Natural killer cell (primary cell): Measurements from ENCODE around the gene HLA-B. TPM values are rescaled to one million over a fixed set of nuclear protein-coding genes. Genes with fewer than 3 reads are reported as not detected.

Experiments used
- ATAC-seq, 3 donors: fragments of 150-1000 bp in 2 of 3; fragments of 200-7000 bp in 1 of 3; cut with Tn5 transposase; 1 replicate in 1 of 3; 2 replicates in 2 of 3; pipeline ENCODE4 v1.10.0; 2021; ENCODE audit warnings: mild to moderate bottlenecking in 2 of 3, moderate library complexity in 2 of 3
- DNase-seq, 2 donors: peaks; one replicate each; pipeline versions ENCODE4 v3.0.0 to v3.0.0-alpha.2; 2013 to 2021; ENCODE audit warnings: mixed read lengths in 1 of 2
- H3K27ac ChIP-seq: one replicate; pipeline ENCODE4 v1.5.1; 2013; ENCODE audit warnings: mild to moderate bottlenecking, low read length
- H3K27me3 ChIP-seq: one replicate; pipeline ENCODE4 v1.6.1; 2013; ENCODE audit warnings: low read length; ENCODE audit not compliant: control insufficient read depth, insufficient read depth
- H3K36me3 ChIP-seq: one replicate; pipeline ENCODE4 v1.6.1; 2013; ENCODE audit warnings: low read length; ENCODE audit not compliant: control insufficient read depth, insufficient read depth
- H3K4me1 ChIP-seq: one replicate; pipeline ENCODE4 v1.6.1; 2013; ENCODE audit warnings: low read length; ENCODE audit not compliant: control insufficient read depth, insufficient read depth
- H3K4me3 ChIP-seq: one replicate; pipeline ENCODE4 v1.5.1; 2013; ENCODE audit warnings: low read length
- H3K9me3 ChIP-seq: one replicate; pipeline ENCODE4 v1.6.1; 2013; ENCODE audit warnings: low read length; ENCODE audit not compliant: control insufficient read depth, insufficient read depth
- H3K27ac Mint-ChIP-seq, 2 donors: one replicate each; pipeline ENCODE4 v1.8.0; 2022; ENCODE audit warnings: mild to moderate bottlenecking in 2 of 2, mixed read lengths in 2 of 2, moderate library complexity in 1 of 2
- H3K27me3 Mint-ChIP-seq, 2 donors: one replicate each; pipeline ENCODE4 v1.8.0; 2022; ENCODE audit warnings: low read depth in 2 of 2, mixed read lengths in 2 of 2
- H3K36me3 Mint-ChIP-seq: one replicate; pipeline ENCODE4 v1.8.0; 2022; ENCODE audit warnings: mixed read lengths
- H3K4me1 Mint-ChIP-seq, 2 donors: one replicate each; pipeline ENCODE4 v1.8.0; 2022; ENCODE audit warnings: mixed read lengths in 2 of 2
- H3K4me3 Mint-ChIP-seq: one replicate; pipeline ENCODE4 v1.8.0; 2022; ENCODE audit warnings: mild to moderate bottlenecking, moderate library complexity, mixed read lengths
- H3K9me3 Mint-ChIP-seq, 2 donors: one replicate each; pipeline ENCODE4 v1.8.0; 2022; ENCODE audit warnings: mixed read lengths in 2 of 2
- CTCF ChIP-seq: fragments of 200-600 bp; IDR thresholded peaks from one replicate; pipeline ENCODE4 v1.8.0; 2022; ENCODE audit warnings: antibody characterized with exemption
- WGBS: methylation state at CpG from one replicate; pipeline ENCODE4 v1.1.7; 2013; ENCODE audit warnings: missing lambda C conversion rate; ENCODE audit not compliant: insufficient coverage; 5-methylcytosine and 5-hydroxymethylcytosine counted together
- intact Hi-C: fragments of 100-400 bp; cut with micrococcal nuclease; formaldehyde crosslinking; loops from one replicate; pipeline ENCODE4 v1.14.2; 2022
- total RNA-seq, 4 donors: library from RNA; stranded (reverse); fragments of 120-200 nt in 1 of 4; gene quantifications; one replicate each; pipeline versions ENCODE4 v1.2.3 to v1.2.4, GENCODE V29; 2013 to 2022

HLA-B gene
- total RNA-seq, 3 donors from 2014 or later (not counting 1 experiment from before 2014, with no cell fraction given) = 9,586 to 11,061 (median 11,048) TPM

- WGBS = 5% methylated on average over 27 of the region's 27 CpGs
- Histone ChIP-seq H3K4me1 (peaks cover 49% of the 10 kb centered on the region), H3K9me3 (no peaks in the 10 kb centered on the region), H3K36me3 (no peaks in the 10 kb centered on the region), H3K27me3 (no peaks in the 10 kb centered on the region), H3K4me3 (peak overlapping the region; percentile 61), H3K27ac (peak overlapping the region; percentile 55)
- ATAC-seq (peak in 2 of 3 donors; percentile 5 to 9), DNase-seq (peak in 1 of 2 donors; percentile 67)
- H3K27me3 Mint-ChIP-seq = no peaks in the 10 kb centered on the region
- H3K4me1 Mint-ChIP-seq = peaks cover 75 to 76% of the 10 kb centered on the region in 2 donors
- no peaks in the 10 kb centered on the region for H3K9me3 Mint-ChIP-seq
- intact Hi-C loops = loop anchor here (5.0 kb wide), 1 partner anchor 90 kb away; no protein-coding TSS in a partner anchor
- H3K27ac Mint-ChIP-seq = peak overlapping the region; percentile 85 to 96
- TF ChIP-seq CTCF = no peak
- peak overlapping the region; percentile 93 for H3K4me3 Mint-ChIP-seq
- H3K36me3 Mint-ChIP-seq = no peaks in the 10 kb centered on the region
Observed at GRCh38 chr6:31402324-31403282, 45.6 kb upstream of the HLA-B start.

- Histone ChIP-seq H3K4me1 (peaks cover 56% of the 10 kb centered on the region), H3K4me3 (peak overlapping the region; percentile 80), H3K27ac (peak overlapping the region; percentile 81), H3K9me3 (no peaks in the 10 kb centered on the region), H3K36me3 (no peaks in the 10 kb centered on the region), H3K27me3 (no peaks in the 10 kb centered on the region)
- Mint-ChIP-seq H3K27me3 (no peaks in the 10 kb centered on the region), H3K36me3 (no peaks in the 10 kb centered on the region), H3K4me1 (peaks cover 70 to 72% of the 10 kb centered on the region in 2 donors), H3K4me3 (peak overlapping the region; percentile 93), H3K27ac (peak overlapping the region; percentile 85 to 96), H3K9me3 (no peaks in the 10 kb centered on the region)
- ATAC-seq = no peak
- WGBS = 52% methylated on average over 4 of the region's 4 CpGs
- TF ChIP-seq CTCF = no peak
- intact Hi-C loops = loop anchor here (5.0 kb wide), 1 partner anchor 91 kb away; no protein-coding TSS in a partner anchor
- peak in 1 of 2 donors; percentile 43 for DNase-seq
Observed at GRCh38 chr6:31401403-31401802, 44.4 kb upstream of the HLA-B start.

GRCh38 chr6:31400467-31401289, 43.7 kb upstream of the HLA-B start:
- TF ChIP-seq CTCF = no peak
- no peaks in the 10 kb centered on the region for H3K27me3 ChIP-seq
- intact Hi-C loops = loop anchor here (5.0 kb wide), 1 partner anchor 92 kb away; no protein-coding TSS in a partner anchor
- DNase-seq (peak; percentile 58 to 89), ATAC-seq (peak; percentile 62 to 81 (median 65))
- H3K36me3 ChIP-seq = no peaks in the 10 kb centered on the region
- H3K4me1 ChIP-seq = peaks cover 56% of the 10 kb centered on the region
- peak overlapping the region; percentile 80 for H3K4me3 ChIP-seq
- H3K9me3 ChIP-seq = no peaks in the 10 kb centered on the region
- Mint-ChIP-seq H3K4me1 (peaks cover 63 to 65% of the 10 kb centered on the region in 2 donors), H3K9me3 (no peaks in the 10 kb centered on the region), H3K27me3 (no peaks in the 10 kb centered on the region), H3K4me3 (peak overlapping the region; percentile 93), H3K36me3 (no peaks in the 10 kb centered on the region), H3K27ac (peak overlapping the region; percentile 85 to 96)
- 1% methylated on average over 26 of the region's 30 CpGs for WGBS
- peak overlapping the region; percentile 81 for H3K27ac ChIP-seq
